Muscle layer of duodenum (tissue), 2 donors: ENCODE data around the gene NPM3.

Experiments used
- H3K27ac ChIP-seq: one replicate; pipeline ENCODE4 v1.7.0; 2013; ENCODE audit warnings: mild to moderate bottlenecking, low read length
- H3K27me3 ChIP-seq: one replicate; pipeline ENCODE4 v1.7.0; 2013; ENCODE audit warnings: low read depth, mild to moderate bottlenecking, control low read depth, low read length
- H3K36me3 ChIP-seq, 2 donors: one replicate each; pipeline ENCODE4 v1.7.0; 2013; ENCODE audit warnings: low read length in 2 of 2, control low read depth in 1 of 2, mild to moderate bottlenecking in 1 of 2; ENCODE audit not compliant: insufficient read depth in 2 of 2, control insufficient read depth in 1 of 2
- H3K4me1 ChIP-seq, 2 donors: one replicate each; pipeline ENCODE4 v1.7.0; 2013; ENCODE audit warnings: low read length in 2 of 2, mild to moderate bottlenecking in 2 of 2, control low read depth in 1 of 2, moderate library complexity in 1 of 2; ENCODE audit not compliant: insufficient read depth in 2 of 2, control insufficient read depth in 1 of 2
- H3K4me3 ChIP-seq, 2 donors: one replicate each; pipeline ENCODE4 v1.7.0; 2013; ENCODE audit warnings: low read length in 2 of 2, low read depth in 1 of 2, mild to moderate bottlenecking in 1 of 2
- H3K9me3 ChIP-seq, 2 donors: one replicate each; pipeline ENCODE4 v1.7.0; 2013; ENCODE audit warnings: low read length in 2 of 2, control low read depth in 1 of 2, mild to moderate bottlenecking in 1 of 2; ENCODE audit not compliant: control insufficient read depth in 1 of 2
- donor health status: healthy.

The NPM3 gene

GRCh38 chr10:101732096-101732495 lies 51.1 kb downstream of the NPM3 start:
- no peak overlapping the region for H3K4me3 ChIP-seq
- no peaks in the 10 kb centered on the region for H3K4me1 ChIP-seq
- H3K36me3 ChIP-seq: no peaks in the 10 kb centered on the region
- no peaks in the 10 kb centered on the region for H3K27me3 ChIP-seq
- H3K27ac ChIP-seq: no peak overlapping the region
- no peaks in the 10 kb centered on the region for H3K9me3 ChIP-seq
